ENCODE measurements around the gene KLF14. TPM values are rescaled to one million over a fixed set of nuclear protein-coding genes. Genes with fewer than 3 reads are reported as not detected.

The KLF14 gene
- total and polyA plus RNA-seq, 2 donors (not counting 3 experiments of a cell fraction or from before 2014, with no cell fraction given) = 0.01 TPM; not detected in 1

Other genes with a start within 250 kb of the KLF14 start
- 52.6 and 62.1 TPM in 2 replicates for gene MEST, start 242.1 kb downstream of the KLF14 start, total RNA-seq
- gene MEST, start 242.1 kb downstream of the KLF14 start, polyA plus RNA-seq = 44.3 and 46.7 TPM in 2 replicates
- gene COPG2, start 65.5 kb downstream of the KLF14 start, total RNA-seq = 9.4 and 19.0 TPM in 2 replicates
- gene COPG2, start 65.5 kb downstream of the KLF14 start, polyA plus RNA-seq = 11.3 and 11.6 TPM in 2 replicates
- gene TSGA13, start 47.7 kb downstream of the KLF14 start, total RNA-seq = not detected in 2 replicates
- gene TSGA13, start 47.7 kb downstream of the KLF14 start, polyA plus RNA-seq = not detected in 2 replicates

Measured in endothelial cell of umbilical vein (primary cell).